GM12892 (cell line): Measurements from ENCODE around the gene ARHGAP26.

Experiments
- POLR2A ChIP-seq: IDR thresholded peaks from 2 replicates; pipeline ENCODE4 v1.6.1; 2011; ENCODE audit warnings: low read depth, low read length, control low read depth
- POLR2AphosphoS5 ChIP-seq: IDR thresholded peaks from 2 replicates; pipeline ENCODE4 v1.6.1; 2011; ENCODE audit warnings: low read depth, low read length, control low read depth
- TAF1 ChIP-seq: IDR thresholded peaks from 2 replicates; pipeline ENCODE4 v1.6.1; 2011; ENCODE audit warnings: low read depth, mild to moderate bottlenecking, control low read depth, low read length, borderline replicate concordance

DNA sequence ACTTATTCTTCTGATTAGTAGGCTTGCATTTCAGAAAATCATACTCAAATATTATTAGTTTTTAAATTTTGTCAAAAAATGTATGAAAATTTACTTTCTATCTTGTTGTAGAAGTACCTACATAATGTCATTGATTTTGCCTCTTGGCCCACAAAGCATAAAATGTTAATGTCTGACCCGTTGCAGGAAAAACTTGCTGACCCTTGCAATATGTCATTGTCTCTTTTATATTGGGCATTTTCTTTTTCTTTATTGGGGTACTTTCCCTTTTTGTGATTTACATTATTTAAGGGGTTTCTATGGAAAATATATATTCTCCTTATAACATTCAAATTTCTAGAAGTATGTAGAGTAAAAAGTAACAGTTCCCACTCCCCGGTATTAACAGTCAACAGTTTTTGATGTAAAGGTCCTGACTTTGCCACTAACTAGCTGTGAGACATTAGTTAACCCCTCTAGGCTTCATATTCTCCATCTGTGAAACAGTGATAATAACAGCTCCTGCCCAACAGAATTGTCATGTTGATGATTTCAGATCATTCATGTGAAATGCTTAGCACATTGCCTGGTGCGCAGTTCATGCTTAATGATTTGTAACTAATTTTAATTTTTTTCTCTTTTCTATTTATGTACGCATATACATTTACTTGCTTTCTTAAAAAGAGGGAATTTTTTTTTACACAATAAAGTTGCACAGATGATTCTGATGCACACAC is 243.2 kb downstream of the ARHGAP26 start:
- TF ChIP-seq POLR2A, result no peak
- no peak for TF ChIP-seq TAF1
- TF ChIP-seq POLR2AphosphoS5, result no peak
